NCI-H146 treated with DMSO at 0.1 percent for 48 hours (cell line): ENCODE results near the gene PDGFA.

Experiments used
- DNase-seq: peaks from one replicate; lab custom pipeline; 2025; ENCODE audit not compliant: unreplicated experiment; lab: John Stamatoyannopoulos, UW

The PDGFA gene

DNA sequence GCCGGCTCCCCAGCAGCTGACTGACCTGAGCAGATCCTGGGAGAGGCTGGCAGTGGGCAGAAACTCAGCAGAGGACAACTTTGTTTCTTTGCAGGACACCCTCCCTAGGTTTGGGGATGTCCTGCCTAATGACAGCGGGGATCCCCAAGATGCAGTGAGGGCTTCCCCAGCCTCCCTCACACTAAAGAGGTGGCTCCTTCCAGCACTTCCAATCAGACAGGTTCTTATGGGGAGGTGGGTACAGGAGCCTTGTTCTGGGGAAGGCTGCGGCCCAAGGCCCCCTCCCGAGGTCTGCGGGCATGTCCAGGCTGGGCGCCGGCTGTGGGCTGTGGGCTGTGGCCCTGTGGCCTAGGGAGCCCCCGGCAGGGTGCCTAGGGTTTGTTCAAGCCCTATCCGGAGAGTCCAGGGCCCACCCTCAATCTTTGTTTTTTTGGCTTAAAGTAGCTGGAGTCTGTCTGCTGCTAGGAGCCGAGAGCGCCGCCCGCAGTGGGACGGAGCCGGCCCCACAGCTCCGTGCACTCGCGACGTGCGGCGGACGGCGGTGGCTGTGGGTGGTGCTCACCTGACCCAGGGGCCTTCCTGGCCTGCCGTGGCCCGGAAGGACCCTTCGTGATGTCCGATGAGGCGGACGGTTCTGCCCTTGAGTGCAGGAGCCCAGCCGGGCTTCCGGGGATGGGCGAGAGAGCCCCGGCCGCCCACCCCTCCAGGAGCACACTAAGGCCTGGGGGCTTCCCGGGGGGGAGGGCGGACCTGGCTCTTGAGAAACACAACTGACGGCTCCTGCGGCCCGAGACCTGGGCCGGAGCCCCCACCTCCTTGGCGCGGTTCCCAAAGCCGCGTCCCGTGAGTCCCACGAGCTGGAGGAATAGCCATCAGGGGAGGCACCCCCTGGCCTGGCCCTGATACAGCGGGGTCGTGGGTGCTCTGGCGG is 57.2 kb downstream of the PDGFA start:
- DNase-seq: no peak

DNA sequence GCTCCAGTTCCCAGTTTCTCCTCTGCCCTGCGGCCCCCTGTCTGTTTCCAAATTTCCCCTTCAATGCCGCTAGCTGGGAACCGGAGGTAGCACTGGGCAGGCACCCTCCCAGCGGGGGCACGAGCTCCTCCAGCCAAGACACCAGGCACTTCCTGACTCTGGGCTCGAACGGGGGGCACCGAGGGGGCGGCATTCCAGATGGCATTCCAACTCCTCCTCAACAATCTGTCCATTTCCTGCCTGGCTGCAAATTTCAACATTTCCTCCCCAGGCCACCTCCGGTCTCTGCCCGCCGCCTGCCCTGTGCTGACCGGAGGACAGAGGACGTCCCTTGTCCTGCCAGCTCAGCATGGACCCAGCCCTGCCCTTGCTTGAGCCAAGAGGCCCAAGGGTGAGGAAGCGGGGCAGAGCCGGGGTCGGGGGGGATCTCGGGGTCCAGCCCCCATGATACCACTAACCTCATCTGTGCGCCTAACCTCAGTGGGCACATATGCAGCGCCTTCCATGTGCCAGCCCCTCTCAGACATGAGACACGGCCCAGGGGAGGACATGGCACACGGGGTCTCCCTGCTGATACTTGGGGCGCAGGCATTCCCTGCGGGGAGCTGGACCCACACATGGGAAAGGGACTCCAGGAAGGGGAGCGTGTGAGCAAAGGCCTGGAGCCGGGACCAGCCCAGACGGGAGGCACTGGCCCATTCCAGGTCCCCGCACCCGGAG is 58.0 kb downstream of the PDGFA start:
- no peak for DNase-seq

DNA sequence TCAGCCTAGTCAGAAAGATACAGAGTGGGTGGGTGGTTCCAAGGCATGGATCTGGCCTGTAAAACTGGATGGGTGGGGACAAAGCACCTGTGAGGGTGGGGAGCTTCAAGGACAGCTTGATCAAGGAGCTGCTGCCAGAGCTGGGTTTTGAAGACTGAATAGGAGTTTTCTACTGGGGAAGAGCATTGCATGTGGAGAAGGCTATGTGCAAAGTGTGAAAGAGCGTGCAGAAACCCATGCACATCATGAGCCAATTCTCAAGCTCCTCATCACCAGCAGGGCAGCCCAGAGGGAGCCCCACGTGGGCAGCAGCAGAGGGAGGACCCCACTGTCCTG is 58.6 kb downstream of the PDGFA start:
- DNase-seq: no peak

- no peak for DNase-seq
Measured at GRCh38 chr7:460374-461116, 59.1 kb downstream of the PDGFA start.

- no peak for DNase-seq
Measured at GRCh38 chr7:459584-460373, 59.9 kb downstream of the PDGFA start.

DNA sequence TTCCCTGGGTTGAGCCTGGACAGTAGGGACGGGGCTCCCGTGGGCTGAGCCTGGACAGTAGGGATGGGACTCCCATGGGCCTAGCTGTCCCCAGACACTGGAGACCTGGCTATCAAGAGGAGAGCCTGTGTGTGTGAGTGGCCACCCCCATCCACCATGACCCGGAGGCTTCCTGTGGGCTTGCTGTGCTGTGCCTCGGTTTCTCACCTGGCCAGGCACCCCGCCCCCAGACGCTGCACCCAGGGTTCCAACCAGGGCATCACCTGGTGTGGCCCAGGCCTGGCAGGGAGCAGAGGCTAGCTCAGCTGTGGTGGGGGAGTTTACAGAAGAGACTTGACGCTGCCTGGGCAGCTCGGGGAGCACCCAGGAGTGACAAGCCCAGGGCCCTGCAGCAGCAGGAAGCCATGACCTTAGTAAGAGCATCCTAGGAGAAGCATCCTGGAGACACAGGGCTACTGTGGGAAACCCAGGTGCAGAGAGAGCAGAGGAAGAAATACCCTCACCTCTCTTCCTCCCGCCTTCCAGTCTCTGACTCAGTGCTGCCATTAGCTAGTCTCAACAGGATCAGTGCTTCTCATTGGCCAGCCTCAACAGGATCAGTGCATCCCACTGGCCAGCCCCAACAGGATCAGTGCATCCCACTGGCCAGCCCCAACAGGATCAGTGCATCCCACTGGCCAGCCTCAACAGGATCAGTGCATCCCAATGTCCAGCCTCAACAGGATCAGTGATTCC is 61.0 kb downstream of the PDGFA start:
- DNase-seq: no peak

DNA sequence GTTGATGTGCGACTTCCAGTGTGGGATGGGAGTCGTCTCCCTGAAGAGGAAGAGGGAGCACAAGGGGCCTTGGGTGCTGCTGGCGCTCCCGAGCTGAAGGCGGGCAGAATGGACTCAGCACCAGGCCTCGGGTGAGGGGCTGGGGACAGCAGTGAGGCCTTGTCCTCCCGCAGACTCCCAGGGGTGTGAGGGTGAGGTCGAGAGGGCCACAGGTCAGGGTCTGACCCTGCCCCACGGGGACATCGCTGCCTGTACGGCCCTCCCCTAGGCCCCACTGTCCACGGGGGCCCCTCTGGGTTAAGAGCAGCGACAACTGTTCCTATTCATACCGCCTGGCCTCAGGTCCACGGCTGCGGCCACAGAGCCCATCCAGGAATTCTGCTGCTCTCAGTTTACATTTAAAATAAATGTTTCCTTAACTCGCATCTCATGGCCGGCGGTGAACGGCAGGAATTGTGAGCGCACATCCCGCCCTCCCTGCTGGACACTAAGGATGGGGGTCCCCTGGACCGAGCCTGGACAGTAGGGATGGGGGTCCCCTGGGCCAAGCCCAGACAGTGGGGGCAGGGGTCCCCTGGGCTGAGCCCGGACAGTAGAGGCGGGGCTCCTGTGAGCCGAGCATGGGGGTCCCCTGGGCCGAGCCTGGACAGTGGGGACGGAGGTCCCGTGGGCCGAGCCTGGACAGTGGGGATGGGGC is 61.7 kb downstream of the PDGFA start:
- DNase-seq: no peak

- no peak for DNase-seq
Measured at GRCh38 chr7:455110-455928, 64.3 kb downstream of the PDGFA start.

- DNase-seq: no peak
Measured at GRCh38 chr7:454356-455109, 65.1 kb downstream of the PDGFA start.

DNA sequence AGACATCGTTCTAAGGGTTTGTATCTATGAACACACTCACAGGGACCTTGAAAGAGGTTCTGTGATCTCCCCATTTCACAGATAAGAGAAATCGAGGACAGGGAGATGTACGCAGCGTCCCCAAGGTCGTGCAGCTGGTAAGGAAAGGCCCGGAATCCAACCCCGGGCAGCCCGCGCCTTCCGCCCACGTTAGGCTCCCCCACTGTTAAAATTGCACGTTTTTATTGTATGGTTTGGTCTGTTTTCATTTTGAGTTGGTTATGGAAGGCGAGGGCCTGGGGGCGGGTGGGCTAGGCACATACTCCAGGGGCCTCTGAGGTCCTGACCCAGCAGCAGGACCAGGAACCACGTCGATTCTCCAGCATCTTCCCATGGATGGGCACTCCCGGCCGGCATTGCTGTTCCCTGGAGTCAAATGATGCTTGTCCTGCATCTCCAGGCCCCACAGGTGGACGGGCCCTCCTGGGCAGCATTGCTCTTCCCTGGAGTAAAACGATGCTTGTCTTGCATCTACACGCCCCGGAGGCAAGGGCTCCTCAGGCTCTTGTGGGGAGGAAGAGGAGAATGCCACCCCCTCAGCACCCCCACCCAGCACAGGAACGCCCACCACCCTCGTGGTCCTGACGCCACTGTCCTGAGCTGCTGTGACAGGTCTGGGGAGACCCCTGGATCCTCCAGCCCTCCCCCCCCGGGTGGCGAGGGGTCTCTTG is 65.9 kb downstream of the PDGFA start:
- DNase-seq: no peak

DNA sequence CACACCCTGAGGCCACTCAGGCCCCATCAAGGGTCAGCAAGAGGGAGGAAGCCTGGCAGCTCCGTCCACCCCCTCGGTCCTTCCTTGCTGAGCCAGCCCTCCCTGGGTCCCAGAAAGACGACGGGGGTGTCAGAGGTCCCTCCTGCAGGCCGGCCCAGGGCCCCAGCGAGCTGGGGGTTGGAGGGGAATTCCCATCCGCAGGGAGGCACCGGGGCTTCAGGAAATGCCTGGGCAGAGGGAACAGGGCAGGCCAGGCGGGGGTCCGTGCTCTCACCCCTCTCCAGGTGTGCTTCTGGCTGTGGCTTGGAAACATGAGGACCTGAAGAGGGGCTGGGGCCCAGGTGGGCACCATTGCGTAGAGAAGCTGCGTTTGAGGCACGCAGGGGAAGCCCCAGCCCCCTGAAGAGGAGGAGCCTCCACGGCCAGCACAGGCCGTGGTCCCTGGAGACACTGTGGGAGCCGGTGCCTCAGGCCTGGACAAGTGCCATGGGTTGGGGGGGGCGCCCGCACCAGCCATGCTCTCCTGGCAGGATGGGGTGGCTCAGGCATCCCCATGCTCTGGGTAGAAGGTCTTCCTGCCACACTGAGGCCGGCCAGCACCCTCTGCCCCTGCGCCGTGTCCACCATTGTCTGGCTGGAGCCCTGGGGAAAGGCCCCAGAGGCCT is 66.7 kb downstream of the PDGFA start:
- DNase-seq: no peak

DNA sequence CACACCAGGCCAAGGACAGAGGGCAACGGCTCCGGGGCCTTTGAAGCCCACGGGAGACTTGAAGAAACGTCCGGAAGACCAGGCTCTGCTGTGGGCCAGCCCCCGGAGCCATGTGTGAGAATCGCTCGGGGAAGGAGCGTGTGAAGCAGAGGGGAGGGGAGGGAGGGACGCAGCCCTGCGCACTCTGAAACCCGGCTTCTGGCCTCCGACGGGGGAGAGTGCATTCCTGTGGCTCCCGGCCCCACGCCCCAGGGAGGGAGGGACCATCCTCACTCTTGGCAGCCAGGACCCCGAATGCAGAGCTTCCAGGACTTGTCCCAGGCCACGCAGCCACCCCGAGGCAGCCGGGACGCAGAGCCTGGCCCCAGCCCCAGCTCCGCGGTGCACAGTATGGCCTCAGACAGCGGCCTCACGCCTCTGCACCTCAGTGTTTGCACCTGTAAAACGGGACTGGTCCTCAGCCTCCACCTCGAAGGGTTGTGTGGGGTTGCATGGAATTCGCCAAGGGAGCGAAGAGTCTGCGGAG is 67.4 kb downstream of the PDGFA start:
- DNase-seq: no peak

- no peak for DNase-seq
Measured at GRCh38 chr7:451255-452225, 68.1 kb downstream of the PDGFA start.

- DNase-seq: no peak
Measured at GRCh38 chr7:450741-451140, 68.9 kb downstream of the PDGFA start.

DNA sequence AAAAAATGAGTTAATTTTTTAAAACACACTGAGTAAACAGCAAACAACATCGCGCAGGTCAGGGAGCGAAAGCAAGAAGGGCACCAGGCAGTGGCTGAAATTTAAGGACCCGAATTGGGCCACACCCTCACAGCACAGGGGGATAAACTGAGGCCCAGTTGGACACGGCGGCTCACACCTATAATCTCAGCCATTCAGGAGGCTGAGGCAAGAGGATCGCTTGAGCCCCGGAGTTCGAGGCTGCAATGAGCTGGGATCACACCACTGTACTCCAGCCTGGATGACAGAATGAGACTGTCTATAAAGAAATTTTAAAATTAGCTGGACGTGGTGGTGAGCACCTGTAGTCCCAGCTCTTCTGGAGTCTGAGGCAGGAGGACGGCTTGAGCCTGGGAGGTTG is 69.6 kb downstream of the PDGFA start:
- no peak for DNase-seq
